GM19452 (cell line): ENCODE measurements around the gene EIF2AK2.
A peak's percentile ranks its signal among the peaks of the same experiment; 100 is the strongest.

ENCODE experiments used
- ATAC-seq: cut with Tn5 transposase; IDR thresholded peaks from one replicate; pipeline ENCODE4 v1.9.1; 2021; ENCODE audit not compliant: unreplicated experiment

Gene EIF2AK2

DNA sequence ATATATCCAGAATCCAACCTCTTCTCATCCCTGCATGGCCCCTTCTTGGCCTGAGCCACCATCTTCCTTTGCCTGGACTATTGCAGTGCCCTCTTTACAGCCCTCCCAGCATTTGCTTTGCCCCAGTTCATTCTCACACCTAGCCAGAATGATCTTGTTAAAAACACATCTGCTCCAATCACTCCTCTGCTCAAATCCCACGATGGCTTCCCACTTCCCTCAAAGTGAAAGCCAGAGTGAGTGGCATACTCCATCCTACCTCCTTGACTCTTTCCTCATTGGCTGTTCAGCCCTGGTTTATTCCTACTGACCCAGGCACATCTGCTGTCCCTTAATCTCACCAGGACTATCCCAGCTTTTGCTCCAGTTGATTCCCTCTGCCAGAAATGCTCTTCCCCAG, 17.0 kb upstream of the EIF2AK2 start:
- no peak for ATAC-seq

DNA sequence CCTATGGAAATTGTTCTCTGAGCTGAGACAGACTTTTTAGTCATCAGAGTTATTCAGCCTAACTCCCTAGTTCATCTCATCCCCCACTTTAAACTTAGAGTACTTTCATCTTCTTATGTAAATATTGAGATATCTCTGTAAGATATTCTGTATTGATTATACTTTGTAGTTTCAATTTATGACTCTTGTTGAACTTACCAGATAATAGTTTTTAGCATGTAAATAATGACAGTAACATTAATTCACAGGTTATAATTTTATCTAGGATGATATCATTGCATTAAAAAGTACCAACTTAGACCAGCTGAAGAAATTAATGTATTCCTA, 14.8 kb upstream of the EIF2AK2 start:
- no peak for ATAC-seq

DNA sequence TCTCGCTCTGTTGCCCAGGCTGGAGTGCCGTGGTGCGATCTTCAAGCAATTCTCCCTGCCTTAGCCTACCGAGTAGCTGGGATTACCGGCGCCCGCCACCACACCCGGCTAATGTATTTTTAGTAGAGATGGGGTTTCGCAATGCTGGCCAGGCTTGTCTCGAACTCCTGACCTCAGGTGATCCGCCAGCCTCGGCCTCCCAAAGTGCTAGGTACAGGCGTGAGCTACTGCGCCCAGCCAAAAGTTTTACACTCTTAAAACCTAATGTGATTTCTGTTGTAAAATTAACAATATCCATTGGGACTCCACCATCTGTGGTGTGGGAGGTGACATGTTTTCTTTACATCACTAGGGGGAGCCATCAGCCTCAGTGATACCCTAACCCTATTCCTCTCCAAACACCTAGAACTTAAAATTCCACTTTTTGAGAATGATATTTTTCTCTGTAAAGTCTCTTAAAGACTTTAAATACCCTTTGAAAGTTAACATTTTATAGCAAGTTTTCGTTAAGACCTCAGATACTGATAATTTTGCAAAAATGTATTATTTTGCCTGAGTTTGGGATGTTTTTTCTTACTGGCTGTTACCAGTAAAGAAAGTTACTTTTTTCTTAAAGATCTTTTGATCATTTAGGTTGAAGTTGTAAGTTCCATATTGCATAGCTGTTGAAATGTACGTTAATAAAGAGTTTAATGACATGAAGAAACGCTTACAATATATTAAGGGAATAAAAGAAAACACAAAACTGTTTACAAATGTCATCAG, 11.6 kb upstream of the EIF2AK2 start:
- no peak for ATAC-seq

DNA sequence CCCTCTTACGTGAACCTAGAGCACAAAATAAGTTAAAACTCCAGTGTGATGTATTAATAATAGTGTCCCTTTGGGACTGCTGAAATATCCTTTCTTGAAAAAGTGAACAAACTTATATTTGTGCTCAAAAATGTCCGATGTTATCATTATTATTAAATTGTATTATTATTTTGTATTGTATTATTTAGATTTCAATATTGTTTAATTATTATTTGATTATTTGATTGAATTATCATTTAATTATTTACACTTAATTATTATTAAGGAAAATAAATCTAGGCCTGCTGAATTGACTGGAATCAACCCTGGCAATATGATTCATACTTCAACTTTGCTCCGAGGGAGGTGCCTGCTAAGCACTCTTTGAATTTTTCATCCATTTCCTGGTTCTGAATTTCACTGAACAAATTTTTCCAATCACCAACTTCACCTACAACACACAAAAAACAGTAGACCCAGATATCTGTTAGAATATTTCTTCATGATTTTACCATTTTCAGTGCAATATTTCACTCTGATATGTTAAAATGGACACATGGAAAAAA, 10.9 kb upstream of the EIF2AK2 start:
- no peak for ATAC-seq

DNA sequence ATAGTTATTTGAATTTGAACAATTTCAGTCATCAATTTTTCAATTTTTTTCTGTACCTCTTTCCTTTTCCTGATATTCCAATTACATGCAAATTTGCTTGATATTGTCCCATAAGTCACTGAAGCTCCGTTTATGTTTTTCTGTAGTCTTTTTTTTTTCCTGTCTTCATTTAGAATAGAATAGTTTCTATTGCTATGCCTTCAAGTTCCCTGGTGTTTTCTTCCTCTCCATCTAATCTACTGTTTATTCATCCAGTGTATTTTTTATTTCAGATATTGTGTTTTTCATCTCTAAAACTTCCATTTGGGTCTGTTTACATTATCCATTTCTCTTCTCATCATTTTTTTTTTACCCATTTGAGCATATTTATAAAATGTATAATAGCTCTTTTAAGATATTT, 8.0 kb upstream of the EIF2AK2 start:
- ATAC-seq: no peak

DNA sequence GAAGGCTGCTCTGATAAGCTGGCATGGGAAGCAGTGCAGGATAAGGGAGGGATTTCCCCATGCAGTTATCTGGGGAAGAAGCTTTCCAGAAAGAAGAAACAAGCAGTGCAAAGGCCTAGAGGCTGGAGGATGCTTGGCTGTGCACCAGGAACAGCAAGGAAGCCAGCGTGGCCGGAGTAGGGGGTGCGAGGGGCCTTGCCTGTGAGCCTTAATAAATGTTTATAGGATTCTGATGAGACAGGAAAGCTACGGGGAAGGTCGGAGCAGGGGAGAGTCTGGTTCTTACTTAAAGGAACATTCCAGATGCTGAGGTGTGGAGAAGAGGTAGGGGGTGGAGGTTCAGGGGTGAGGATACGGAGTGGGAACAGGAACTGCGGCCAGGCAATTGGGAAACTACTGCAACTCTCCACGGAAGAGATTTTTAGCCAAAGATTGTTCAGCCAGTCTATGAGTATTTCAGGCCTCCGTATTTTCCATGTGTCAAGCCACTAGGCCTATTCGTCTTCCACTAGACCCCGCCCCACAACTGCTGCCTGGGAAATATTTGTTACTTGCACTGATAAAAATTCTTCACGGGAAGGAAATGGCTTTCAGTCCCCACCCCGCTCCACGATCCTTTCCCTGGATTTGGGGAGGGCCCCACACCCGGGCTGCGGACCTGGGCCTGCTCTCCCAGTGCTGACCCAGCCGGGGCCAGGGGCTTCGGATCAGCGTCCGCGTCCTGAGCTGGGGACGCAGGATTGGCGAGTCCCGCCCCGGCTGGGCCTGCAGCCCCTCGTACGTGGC, 516 bp downstream of the EIF2AK2 start:
- ATAC-seq: peak; percentile 28

DNA sequence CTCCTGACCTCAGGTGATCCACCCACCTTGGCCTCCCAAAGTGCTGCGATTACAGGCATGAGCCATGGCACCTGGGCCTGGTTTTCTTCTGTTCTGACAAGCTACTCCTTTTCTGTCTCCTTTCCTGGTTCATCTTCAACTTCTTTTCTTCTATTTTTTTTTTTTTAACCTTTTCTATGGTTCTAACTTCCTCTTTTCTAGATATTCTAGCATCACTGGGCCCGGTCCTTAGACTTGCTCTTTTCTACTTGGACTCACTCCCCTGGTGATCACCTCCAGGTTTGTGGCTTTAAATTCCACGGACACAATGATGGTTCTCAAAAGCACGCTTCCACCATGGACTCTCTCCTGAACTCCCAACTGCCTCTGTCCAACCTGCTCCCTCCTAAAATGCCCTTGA, 2.0 kb downstream of the EIF2AK2 start:
- no peak for ATAC-seq

DNA sequence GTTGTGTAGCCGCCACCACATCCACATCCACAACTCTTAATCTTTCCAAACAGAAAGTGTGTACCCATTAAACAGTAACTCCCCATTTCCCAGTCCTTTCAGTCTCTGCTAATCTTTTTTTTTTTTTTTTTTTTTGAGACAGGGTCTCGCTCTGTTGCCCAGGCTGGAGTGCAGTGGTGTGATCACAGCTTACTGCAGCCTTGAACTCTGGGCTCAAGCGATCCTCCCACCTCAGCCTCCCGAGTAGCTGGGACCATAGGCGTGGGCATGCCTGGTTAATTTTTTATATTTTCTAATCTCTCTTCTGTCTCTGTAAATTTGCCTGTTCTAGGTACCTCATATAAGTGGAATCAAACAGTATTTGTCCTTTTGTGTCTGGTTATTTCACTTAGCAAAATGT, 3.6 kb downstream of the EIF2AK2 start:
- no peak for ATAC-seq

DNA sequence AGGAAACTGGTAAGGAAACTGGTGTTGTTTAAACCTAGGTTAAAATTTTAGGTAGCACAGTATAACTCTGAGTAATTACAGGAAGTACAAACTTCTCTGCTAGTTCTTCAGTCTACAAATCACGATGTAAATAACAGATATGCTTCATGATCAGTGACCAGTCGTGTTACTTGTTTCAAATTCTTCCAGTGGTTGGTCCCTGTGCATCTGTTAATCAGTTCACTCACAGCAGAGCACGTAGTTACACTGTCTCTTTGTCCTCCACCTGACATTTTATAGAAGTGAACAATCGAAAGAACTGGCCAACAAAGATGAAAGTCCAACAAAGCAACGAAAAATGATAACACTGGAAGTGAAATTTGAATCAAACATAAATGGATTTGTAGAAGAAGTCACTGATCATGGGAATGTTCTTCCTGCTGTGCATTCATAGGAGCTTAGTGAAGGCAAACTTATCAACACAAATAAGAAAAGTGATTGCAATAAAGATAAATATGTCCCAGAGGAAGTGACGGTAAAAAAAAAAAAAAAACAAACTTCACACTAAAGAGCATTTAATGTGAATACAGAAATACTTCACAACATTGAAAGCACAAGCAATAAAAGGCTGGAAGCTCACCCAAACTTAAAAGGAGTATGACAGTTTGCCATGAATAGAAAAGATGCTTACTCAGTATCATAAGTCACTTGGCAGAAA, 7.0 kb downstream of the EIF2AK2 start:
- ATAC-seq: no peak

DNA sequence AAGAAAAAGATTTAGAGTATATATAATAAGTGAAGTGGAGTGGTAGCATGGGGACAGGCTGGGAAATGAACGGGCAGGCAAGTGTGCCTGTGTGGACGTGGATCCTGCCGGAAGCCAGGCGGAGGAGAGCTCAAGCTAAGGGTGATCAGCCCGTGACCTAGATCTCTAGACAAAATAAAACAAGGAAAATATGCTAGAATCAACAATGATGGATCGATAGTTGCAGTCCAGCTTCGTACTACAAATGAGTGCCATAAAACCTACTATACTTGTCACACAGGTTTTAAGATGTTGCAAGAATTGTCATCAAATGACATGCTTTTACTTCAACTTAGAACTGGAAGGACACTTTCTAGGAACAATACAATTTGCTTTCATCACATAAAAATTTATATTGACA, 8.5 kb downstream of the EIF2AK2 start:
- ATAC-seq: no peak

DNA sequence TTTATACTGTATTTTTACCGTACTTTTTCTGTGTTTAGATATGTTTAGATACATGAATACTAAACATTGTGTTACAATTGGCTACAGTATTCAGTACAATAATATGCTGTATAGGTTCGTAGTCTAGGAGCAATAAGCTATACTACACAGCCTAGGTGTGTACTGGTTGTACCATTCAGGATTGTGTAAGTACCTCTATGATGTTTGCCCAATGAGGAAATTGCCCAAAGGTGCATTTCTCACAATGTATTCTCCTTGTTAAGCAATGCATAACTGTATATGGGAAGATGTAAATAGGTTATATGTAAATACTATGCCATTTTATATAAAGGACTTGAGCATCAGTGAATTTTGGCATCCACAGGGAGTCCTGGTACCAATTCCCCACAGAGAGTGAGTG, 10.7 kb downstream of the EIF2AK2 start:
- no peak for ATAC-seq

DNA sequence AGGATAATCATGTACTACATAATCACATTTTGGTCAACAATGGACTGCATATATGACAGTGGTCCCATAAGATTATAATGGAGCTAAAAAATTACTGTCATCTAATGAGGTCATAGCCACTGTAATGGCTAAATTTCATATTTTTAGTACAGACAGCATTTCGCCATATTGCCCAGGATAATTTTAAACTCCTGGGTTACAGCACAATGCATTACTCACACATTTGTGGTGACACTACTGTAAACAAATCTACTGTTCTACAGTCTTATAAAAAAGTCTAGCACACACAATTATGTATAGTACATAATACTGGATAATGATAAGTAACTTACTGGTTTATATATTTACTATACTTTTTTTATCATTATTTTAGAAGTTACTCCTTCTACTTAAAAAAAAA, 12.8 kb downstream of the EIF2AK2 start:
- no peak for ATAC-seq

DNA sequence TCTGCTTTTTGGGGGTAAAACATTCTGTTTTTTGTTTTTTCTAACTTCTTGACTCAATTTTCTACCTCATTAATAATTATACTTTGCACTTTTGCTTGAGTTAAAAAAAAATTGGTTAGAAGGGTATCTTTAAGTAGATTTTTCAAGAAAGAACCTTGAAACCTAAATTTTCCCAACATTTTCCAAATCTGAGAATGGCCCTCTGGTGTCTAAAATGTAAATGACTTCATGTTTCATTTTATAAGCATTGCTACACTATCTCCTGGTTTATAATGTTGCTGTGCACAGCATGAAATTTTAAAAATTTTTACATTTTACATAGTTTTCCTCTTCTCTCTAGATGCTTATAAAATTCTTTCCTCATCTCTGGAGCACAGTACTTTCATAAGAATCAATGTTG, 14.2 kb downstream of the EIF2AK2 start:
- ATAC-seq: no peak

DNA sequence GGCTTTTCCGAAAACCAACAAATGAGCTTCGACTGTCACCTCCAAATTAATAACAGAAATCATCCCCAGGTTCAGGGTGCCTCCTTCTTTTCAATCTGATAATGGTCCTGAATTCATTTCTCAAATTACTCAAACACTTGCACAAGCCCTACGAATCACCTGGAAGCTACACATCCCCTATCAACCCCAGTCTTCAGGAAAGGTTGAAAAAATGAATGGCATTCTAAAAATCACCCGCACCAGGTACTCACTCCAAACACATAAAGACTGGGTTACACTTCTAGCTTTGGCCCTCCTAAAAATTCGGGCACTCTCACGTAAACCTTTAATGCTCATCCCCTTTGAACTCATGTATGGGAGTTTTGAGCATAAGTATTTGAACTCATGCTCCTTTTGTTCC, 23.9 kb downstream of the EIF2AK2 start:
- no peak for ATAC-seq

DNA sequence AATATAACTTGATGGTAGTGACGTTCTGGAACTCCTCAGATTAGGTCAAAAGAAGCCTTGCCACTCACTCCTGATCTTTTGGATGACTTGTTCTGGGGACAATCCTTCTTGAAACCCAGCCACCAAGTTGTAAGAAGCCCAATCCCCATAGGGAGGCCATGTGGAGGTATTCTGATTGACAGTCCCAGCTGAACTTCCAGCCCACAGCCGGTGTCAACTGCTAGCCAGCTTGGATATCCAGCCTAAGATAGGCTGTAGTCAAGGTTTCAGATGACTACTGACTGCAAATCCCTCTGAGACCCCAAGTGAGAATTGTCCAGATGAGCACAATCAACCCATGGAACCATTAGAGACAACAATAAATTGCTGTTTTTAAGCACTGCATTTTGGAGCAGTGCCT, 31.4 kb downstream of the EIF2AK2 start:
- ATAC-seq: no peak

DNA sequence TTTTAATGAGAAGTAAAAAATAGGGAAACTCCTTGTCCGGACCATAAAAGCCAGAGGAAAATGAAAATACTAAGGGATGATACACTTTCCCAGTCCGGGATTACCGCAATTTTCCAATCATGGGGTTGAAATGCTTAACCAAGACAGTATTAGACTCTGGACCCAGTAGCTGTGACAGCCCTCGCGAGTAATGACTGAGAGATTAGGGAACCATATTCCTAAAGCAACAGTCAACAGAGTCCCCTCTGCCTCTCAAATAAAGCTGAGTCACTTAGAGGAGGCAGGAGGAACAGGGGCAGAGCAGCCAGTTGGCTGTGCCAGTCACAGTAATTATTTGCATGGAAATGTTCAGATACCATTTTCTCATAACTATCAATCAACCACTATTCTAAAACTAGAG, 37.6 kb downstream of the EIF2AK2 start:
- ATAC-seq: no peak

DNA sequence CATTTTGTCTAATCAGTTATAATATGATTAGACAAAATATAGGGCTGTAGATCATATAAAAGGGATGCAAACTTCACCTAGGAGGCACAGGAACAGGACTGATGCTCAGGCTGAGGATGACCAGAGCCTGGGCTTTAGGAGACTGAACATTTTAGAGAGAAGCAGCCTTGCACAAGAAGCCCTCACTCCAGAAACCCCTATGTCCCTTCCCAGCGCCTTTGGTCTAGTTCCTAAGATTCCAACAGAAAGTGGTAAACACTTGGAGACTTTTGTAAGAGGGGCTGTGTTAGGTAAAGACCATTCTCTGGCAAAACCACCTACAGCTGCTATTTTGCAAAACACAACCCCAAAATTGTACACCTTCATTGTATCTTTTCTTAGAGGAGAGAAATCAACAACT, 39.2 kb downstream of the EIF2AK2 start:
- no peak for ATAC-seq

DNA sequence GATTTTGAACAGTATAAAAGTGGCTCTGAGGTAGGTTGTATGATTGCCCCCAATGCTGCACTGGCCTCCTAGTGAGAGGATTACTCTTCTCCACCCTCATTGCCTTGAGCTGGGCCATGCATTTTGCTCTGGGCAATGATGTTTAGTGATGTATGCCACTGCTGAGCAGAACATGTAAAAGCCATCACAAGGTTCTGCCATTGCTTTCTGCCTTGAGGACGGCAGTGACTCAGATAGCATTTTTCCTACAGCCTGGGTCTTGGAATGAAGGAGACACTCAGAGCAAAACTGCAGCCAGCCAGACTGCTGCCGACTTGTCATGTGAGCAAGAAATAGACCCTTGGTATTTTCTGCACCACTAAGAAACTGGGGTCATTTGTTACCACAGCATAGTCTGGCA, 44.8 kb downstream of the EIF2AK2 start:
- no peak for ATAC-seq

DNA sequence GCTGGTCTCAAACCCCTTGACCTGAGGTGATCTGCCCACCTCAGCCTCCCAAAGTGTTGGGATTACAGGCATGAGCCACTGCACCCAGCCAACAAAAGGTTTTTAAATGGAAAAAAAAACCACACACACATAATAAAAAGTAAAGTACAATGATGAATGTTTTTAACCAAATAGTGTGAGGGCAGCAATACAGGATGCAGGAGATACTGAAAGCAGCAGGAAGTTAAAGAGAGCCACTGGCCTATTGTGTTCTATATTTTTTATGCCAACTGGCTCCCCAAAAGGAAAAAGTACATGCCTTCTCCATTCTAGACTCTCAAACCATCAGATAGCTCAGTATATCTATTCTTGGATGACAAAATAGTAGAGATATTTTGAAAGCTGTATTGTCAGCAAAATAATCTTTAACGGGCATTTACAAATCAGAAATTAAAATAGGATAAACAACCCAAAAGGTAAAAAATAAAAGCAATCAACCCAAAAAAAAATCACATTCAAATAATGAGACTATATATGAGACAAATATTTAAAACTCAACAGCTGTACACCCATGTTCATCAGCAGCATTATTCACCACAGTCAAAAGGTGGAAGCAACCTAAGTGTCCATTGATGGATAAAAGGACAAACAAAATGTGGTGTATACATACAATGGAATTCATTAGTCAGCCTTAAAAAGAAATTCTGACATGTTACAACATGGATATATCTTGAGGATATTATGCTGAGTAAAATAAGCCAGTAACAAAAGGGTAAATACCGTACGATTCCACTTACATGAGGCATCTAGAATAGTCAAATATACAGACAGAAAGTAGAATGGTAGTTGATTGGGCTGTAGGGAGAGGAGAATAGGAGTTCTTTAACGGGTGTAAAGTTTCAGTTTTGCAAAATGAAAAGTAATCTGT, 46.2 kb downstream of the EIF2AK2 start:
- no peak for ATAC-seq

DNA sequence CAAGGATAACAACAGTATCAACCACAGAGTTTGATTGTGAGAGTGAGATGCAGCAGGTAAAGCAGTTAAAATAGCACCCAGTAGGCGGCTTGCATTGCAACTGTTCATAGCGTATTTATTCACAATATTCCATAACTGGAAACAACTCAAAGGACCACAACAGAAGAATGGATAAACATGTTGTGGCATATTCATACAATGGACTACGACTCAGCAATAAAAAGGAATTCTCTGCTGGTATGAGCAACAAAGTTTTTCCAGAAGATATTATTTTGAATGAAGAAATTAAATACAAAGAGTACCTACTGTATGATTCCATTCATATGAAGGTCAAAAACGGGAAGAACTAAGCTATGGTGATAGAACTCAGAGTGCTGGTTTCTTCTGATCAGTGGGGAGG, 47.3 kb downstream of the EIF2AK2 start:
- ATAC-seq: no peak

DNA sequence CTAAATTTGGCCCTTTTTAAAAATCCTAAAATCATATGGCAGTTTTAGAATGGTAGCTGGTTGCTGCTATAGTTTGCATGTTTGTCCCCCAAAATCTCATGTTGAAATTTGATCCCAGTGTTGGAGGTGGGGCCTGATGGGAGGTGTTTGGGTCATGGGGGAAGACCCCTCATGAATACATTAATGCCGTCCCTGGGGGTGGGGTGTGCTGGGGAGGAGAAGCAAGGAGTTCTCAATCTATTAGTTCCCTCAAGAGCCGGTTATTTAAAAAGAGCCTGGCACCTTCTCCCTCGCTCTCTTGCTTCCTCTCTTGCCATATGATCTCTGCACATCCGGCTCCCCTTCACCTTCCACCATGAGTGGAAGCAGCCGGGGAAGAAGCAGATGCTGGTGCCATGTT, 51.6 kb downstream of the EIF2AK2 start:
- ATAC-seq: no peak
